Neuronal stem cell (in vitro differentiated cells): ENCODE measurements around the gene MAP1LC3B2.

ENCODE experiments used
- DNase-seq: peaks from one replicate; pipeline ENCODE4 v3.0.0-alpha.2; 2013; ENCODE audit warnings: low spot score
- H2AFZ ChIP-seq: one replicate; pipeline ENCODE4 v1.6.1; 2013; ENCODE audit warnings: mild to moderate bottlenecking, low read length, inconsistent platforms
- H2AK5ac ChIP-seq: 2 replicates; pipeline ENCODE4 v1.6.1; 2013; ENCODE audit warnings: low read depth, mild to moderate bottlenecking, inconsistent platforms, low read length, moderate library complexity, mixed read lengths
- H2BK120ac ChIP-seq: 2 replicates; pipeline ENCODE4 v1.6.1; 2013; ENCODE audit warnings: low read depth, mild to moderate bottlenecking, inconsistent platforms, low read length, moderate library complexity, mixed read lengths
- H2BK12ac ChIP-seq: one replicate; pipeline ENCODE4 v1.6.1; 2013; ENCODE audit warnings: low read length, inconsistent platforms
- H2BK15ac ChIP-seq: 2 replicates; pipeline ENCODE4 v1.6.1; 2013; ENCODE audit warnings: mild to moderate bottlenecking, low read length, inconsistent platforms, mixed read lengths
- H2BK5ac ChIP-seq: one replicate; pipeline ENCODE4 v1.6.1; 2013; ENCODE audit warnings: inconsistent platforms, mild to moderate bottlenecking, low read length, moderate library complexity
- H3K14ac ChIP-seq: one replicate; pipeline ENCODE4 v1.6.1; 2013; ENCODE audit warnings: low read length, inconsistent platforms
- H3K18ac ChIP-seq: 2 replicates; pipeline ENCODE4 v1.6.1; 2013; ENCODE audit warnings: low read length, inconsistent platforms
- H3K23ac ChIP-seq: 2 replicates; pipeline ENCODE4 v1.6.1; 2013; ENCODE audit warnings: low read depth, mild to moderate bottlenecking, mixed read lengths, low read length, inconsistent platforms; ENCODE audit not compliant: poor library complexity
- H3K27ac ChIP-seq: replicated peaks from 3 replicates; pipeline ENCODE4 v1.5.1; 2013; ENCODE audit warnings: low read length, inconsistent platforms
- H3K27me3 ChIP-seq, 3 experiments: 2 replicates each; pipeline ENCODE4 v1.6.1; 2013; ENCODE audit warnings: low read length in 3 of 3, mild to moderate bottlenecking in 2 of 3, inconsistent platforms in 1 of 3, low read depth in 1 of 3, mixed read lengths in 1 of 3, moderate library complexity in 1 of 3; ENCODE audit not compliant: control insufficient read depth in 3 of 3, insufficient read depth in 3 of 3
- H3K36me3 ChIP-seq, 2 donors: replicated peaks in 1 of 2; 2 replicates each; pipeline ENCODE4 v1.6.1; 2013; ENCODE audit warnings: low read length in 2 of 2; ENCODE audit not compliant: control insufficient read depth in 2 of 2, insufficient read depth in 2 of 2
- H3K4ac ChIP-seq: 2 replicates; pipeline ENCODE4 v1.6.1; 2013; ENCODE audit warnings: inconsistent platforms, mild to moderate bottlenecking, low read length, moderate library complexity
- H3K4me1 ChIP-seq, 2 donors: 1 replicate in 1 of 2; 2 replicates in 1 of 2; pipeline ENCODE4 v1.6.1; 2013; ENCODE audit warnings: low read length in 2 of 2, low read depth in 1 of 2; ENCODE audit not compliant: control insufficient read depth in 2 of 2, insufficient read depth in 1 of 2
- H3K4me2 ChIP-seq: one replicate; pipeline ENCODE4 v1.6.1; 2013; ENCODE audit warnings: mild to moderate bottlenecking, low read length, inconsistent platforms; ENCODE audit not compliant: insufficient read depth, poor library complexity, severe bottlenecking
- H3K4me3 ChIP-seq, 2 donors: 2 replicates each; pipeline ENCODE4 v1.5.1; 2013; ENCODE audit warnings: low read length in 2 of 2, mild to moderate bottlenecking in 2 of 2, inconsistent platforms in 1 of 2, moderate library complexity in 1 of 2
- H3K79me1 ChIP-seq: one replicate; pipeline ENCODE4 v1.6.1; 2013; ENCODE audit warnings: low read depth, mild to moderate bottlenecking, inconsistent platforms, low read length, moderate library complexity
- H3K9ac ChIP-seq: one replicate; pipeline ENCODE4 v1.6.1; 2013; ENCODE audit warnings: mild to moderate bottlenecking, low read depth, low read length, inconsistent platforms; ENCODE audit not compliant: poor library complexity
- H3K9me3 ChIP-seq, 2 donors: replicated peaks in 1 of 2; 2 replicates each; pipeline versions ENCODE3 to v1.6.1; 2013; ENCODE audit warnings: low read length in 2 of 2, mild to moderate bottlenecking in 2 of 2, inconsistent platforms in 1 of 2, low read depth in 1 of 2, mixed read lengths in 1 of 2, moderate library complexity in 1 of 2; ENCODE audit not compliant: control insufficient read depth in 2 of 2, insufficient read depth in 1 of 2
- H4K8ac ChIP-seq: one replicate; pipeline ENCODE4 v1.6.1; 2013; ENCODE audit warnings: low read depth, mild to moderate bottlenecking, inconsistent platforms, low read length, moderate library complexity
- H4K91ac ChIP-seq: one replicate; pipeline ENCODE4 v1.6.1; 2013; ENCODE audit warnings: low read length, low read depth, mild to moderate bottlenecking, inconsistent platforms; ENCODE audit not compliant: poor library complexity
- WGBS, 2 donors: extraction: QIAGEN DNeasy Blood & Tissue Kit; methylation state at CpG; one replicate each; pipeline ENCODE4 v1.1.7; 2013; ENCODE audit warnings: missing lambda C conversion rate in 2 of 2, mixed read lengths in 1 of 2; ENCODE audit not compliant: insufficient read length in 2 of 2, insufficient replicate concordance in 1 of 2; ENCODE audit errors: extremely low coverage in 2 of 2; 5-methylcytosine and 5-hydroxymethylcytosine counted together

MAP1LC3B2 gene

DNA sequence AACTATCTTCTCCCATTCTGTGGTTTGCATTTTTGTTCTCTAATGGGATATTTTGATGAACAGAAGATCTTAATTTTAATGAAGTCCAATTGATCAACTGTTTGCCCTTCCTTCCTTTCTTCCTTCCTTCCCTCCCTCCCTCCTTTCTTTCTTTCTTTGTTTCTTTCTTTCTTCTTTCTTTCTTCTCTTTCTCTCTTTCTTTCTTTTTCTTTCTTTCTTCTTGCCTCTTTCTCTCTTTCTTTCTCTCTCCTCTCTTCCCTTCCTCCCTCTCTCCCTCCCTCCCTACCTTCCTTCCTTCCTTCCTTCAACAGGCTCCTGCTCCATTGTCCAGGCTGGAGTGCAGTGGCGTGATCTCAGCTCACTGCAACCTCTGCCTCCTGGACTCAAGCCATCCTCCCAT is 18.9 kb downstream of the MAP1LC3B2 start:
- H3K9me3 ChIP-seq = no peaks in the 10 kb centered on the region
- H3K4me2 ChIP-seq = no peak overlapping the region
- no peak overlapping the region for H2BK12ac ChIP-seq
- H2BK5ac ChIP-seq = no peak overlapping the region
- no peak overlapping the region for H2AK5ac ChIP-seq
- no CpG with 5 or more reads among the region's 1 CpG for WGBS, 2 donors
- peak overlapping the region; percentile 82 for H3K14ac ChIP-seq
- H2BK15ac ChIP-seq = no peak overlapping the region
- no peaks in the 10 kb centered on the region for H3K27me3 ChIP-seq
- H3K4me3 ChIP-seq = no peak overlapping the region
- no peaks in the 10 kb centered on the region for H3K36me3 ChIP-seq
- H3K18ac ChIP-seq = no peak overlapping the region
- no peak overlapping the region for H3K9ac ChIP-seq
- H2AFZ ChIP-seq = no peak overlapping the region
- H3K4me1 ChIP-seq = peaks cover 0 to 2% of the 10 kb centered on the region in 2 donors
- H3K27ac ChIP-seq = no peak overlapping the region
- H2BK120ac ChIP-seq = no peak overlapping the region
- H4K91ac ChIP-seq = no peak overlapping the region
- no peak for DNase-seq
- H4K8ac ChIP-seq = no peak overlapping the region
- no peak overlapping the region for H3K4ac ChIP-seq
- no peak overlapping the region for H3K23ac ChIP-seq
- no peaks in the 10 kb centered on the region for H3K79me1 ChIP-seq

DNA sequence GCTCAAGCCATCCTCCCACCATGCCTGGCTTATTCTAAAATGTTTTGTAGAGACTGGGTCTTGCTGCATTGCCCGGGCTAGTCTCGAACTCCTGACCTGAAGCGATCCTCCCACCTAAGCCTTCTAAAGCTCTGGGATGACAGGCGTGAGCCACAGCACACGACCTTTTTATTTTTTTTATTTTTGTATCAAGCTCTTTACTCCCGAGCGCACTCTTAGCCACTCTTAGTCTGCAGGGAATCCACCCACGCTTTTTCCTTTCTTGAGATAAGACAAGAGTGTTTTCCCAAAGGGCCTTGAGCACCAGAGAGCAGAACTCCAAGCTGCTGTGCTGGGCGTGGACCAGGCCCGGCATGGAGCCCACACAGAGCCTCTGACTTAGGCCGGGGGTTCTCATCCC is 23.4 kb downstream of the MAP1LC3B2 start:
- peak overlapping the region; percentile 34 for H3K27ac ChIP-seq
- no peak overlapping the region for H3K18ac ChIP-seq
- H3K4me3 ChIP-seq = no peak overlapping the region
- H3K36me3 ChIP-seq = no peaks in the 10 kb centered on the region
- no peaks in the 10 kb centered on the region for H3K27me3 ChIP-seq
- no peaks in the 10 kb centered on the region for H3K9me3 ChIP-seq
- no peaks in the 10 kb centered on the region for H3K79me1 ChIP-seq
- H4K8ac ChIP-seq = no peak overlapping the region
- no peak overlapping the region for H2AK5ac ChIP-seq
- no peak overlapping the region for H3K9ac ChIP-seq
- no peak overlapping the region for H2AFZ ChIP-seq
- H2BK5ac ChIP-seq = no peak overlapping the region
- H3K14ac ChIP-seq = no peak overlapping the region
- H3K23ac ChIP-seq = no peak overlapping the region
- H2BK120ac ChIP-seq = no peak overlapping the region
- no CpG with 5 or more reads among the region's 11 CpGs for WGBS, 2 donors
- H3K4ac ChIP-seq = no peak overlapping the region
- H2BK15ac ChIP-seq = no peak overlapping the region
- no peak overlapping the region for H4K91ac ChIP-seq
- DNase-seq = no peak
- H3K4me2 ChIP-seq = no peak overlapping the region
- H3K4me1 ChIP-seq = peaks cover 0 to 2% of the 10 kb centered on the region in 2 donors
- H2BK12ac ChIP-seq = no peak overlapping the region

DNA sequence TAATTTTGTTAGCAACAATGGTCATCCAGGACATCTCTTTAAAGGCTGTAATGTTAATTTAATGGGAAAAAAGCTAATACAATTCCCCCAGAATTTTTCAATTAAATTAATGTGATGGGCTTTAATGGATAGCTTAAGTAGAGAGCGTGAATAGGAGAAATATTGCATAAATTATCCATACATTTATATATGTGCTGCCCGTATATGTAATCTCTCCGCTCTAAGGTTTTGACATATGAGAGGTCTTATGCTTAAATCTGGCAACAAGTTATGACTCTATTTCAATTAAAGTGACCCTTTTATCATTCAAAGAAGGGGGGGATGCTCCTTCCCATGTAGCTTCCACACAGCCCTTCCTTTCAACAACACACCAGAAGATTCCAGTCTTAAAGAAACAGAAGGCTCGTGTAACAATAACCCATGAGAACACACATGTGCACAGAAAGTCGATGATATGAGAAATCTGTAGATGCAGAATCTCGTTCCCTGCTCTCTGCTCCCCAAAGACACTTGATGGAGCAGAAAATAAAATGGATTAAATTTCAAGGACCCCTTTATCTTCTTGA is 24.0 kb downstream of the MAP1LC3B2 start:
- no peaks in the 10 kb centered on the region for H3K27me3 ChIP-seq
- WGBS, 2 donors = no CpG with 5 or more reads among the region's 6 CpGs
- H2AFZ ChIP-seq = no peak overlapping the region
- peaks cover 0 to 2% of the 10 kb centered on the region in 2 donors for H3K4me1 ChIP-seq
- no peak overlapping the region for H3K23ac ChIP-seq
- no peak overlapping the region for H3K27ac ChIP-seq
- H2BK120ac ChIP-seq = no peak overlapping the region
- H4K91ac ChIP-seq = no peak overlapping the region
- H3K4me3 ChIP-seq = no peak overlapping the region
- H2BK5ac ChIP-seq = no peak overlapping the region
- H4K8ac ChIP-seq = no peak overlapping the region
- DNase-seq = no peak
- no peaks in the 10 kb centered on the region for H3K79me1 ChIP-seq
- no peak overlapping the region for H3K18ac ChIP-seq
- H2AK5ac ChIP-seq = no peak overlapping the region
- no peak overlapping the region for H3K9ac ChIP-seq
- no peak overlapping the region for H3K4ac ChIP-seq
- H2BK15ac ChIP-seq = no peak overlapping the region
- H3K14ac ChIP-seq = no peak overlapping the region
- no peaks in the 10 kb centered on the region for H3K9me3 ChIP-seq
- H3K4me2 ChIP-seq = no peak overlapping the region
- no peak overlapping the region for H2BK12ac ChIP-seq
- H3K36me3 ChIP-seq = no peaks in the 10 kb centered on the region

DNA sequence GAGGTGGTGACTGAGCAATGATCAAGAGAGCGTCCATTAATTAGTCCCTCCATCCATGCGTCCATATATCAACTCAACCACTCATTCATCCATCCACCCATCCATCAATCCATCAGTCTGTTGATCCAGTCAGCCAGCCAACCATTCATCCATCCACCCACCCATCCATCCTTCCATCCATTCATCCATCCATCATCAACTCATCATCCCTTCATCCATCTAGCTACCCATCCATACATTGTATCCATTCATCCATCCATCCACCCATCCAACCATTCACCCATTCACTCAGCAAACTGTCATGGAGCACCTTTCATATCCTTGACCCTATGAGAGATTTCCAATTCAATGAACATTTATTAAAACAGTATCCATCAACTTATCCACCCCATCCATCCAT is 28.1 kb downstream of the MAP1LC3B2 start:
- no CpG with 5 or more reads among the region's 2 CpGs for WGBS, 2 donors

More for the DNA sequence above, 28.1 kb downstream of the MAP1LC3B2 start:
- Histone ChIP-seq H2BK15ac (no peak overlapping the region), H2BK12ac (no peak overlapping the region), H3K36me3 (no peaks in the 10 kb centered on the region), H3K9me3 (no peaks in the 10 kb centered on the region), H3K4me2 (no peak overlapping the region), H3K18ac (no peak overlapping the region), H2AK5ac (no peak overlapping the region), H2AFZ (no peak overlapping the region), H3K23ac (no peak overlapping the region), H2BK5ac (no peak overlapping the region), H4K91ac (no peak overlapping the region), H4K8ac (no peak overlapping the region), H3K27ac (no peak overlapping the region), H3K4me1 (peaks cover 0 to 2% of the 10 kb centered on the region in 2 donors), H2BK120ac (no peak overlapping the region), H3K4ac (no peak overlapping the region), H3K4me3 (no peak overlapping the region), H3K79me1 (no peaks in the 10 kb centered on the region), H3K27me3 (no peaks in the 10 kb centered on the region), H3K14ac (no peak overlapping the region), H3K9ac (no peak overlapping the region)
- no peak for DNase-seq
